ENCODE results near the gene MRPL37. TPM values are rescaled to one million over a fixed set of nuclear protein-coding genes. Genes with fewer than 3 reads are reported as not detected.
"Not testable (repeated sequence)": the region's sequence is repeated elsewhere in the genome, so short reads cannot be mapped to it uniquely, and the experiment has no call there.

MRPL37 gene
- total RNA-seq, 1 donor from 2014 or later, result 41.8 TPM

- no peak for TF ChIP-seq CTCF (IDR thresholded peaks at IDR 0.05)
- H3K9me3 ChIP-seq, result no peaks in the 10 kb centered on the region
- ATAC-seq, result no peak
- no peak for DNase-seq
- no peaks in the 10 kb centered on the region for H3K36me3 ChIP-seq
- no peak overlapping the region for H3K27ac ChIP-seq
- H3K4me1 ChIP-seq, result no peaks in the 10 kb centered on the region
- no peak overlapping the region for H3K4me3 ChIP-seq
- intact Hi-C loops (cut with DNase I), result no loop called here
- H3K27me3 ChIP-seq (ENCODE audit: low read depth), result no peaks in the 10 kb centered on the region
Observed at GRCh38 chr1:54161495-54162168, 38.3 kb upstream of the MRPL37 start.

GRCh38 chr1:54163051-54163450 is 36.9 kb upstream of the MRPL37 start:
- DNase-seq, result no peak
- no peak for TF ChIP-seq CTCF (IDR thresholded peaks at IDR 0.05)
- intact Hi-C loops (cut with DNase I), result no loop called here
- no peaks in the 10 kb centered on the region for H3K9me3 ChIP-seq
- H3K27ac ChIP-seq, result no peak overlapping the region
- no peak for ATAC-seq
- no peaks in the 10 kb centered on the region for H3K27me3 ChIP-seq (ENCODE audit: low read depth)
- H3K36me3 ChIP-seq, result no peaks in the 10 kb centered on the region
- no peaks in the 10 kb centered on the region for H3K4me1 ChIP-seq
- H3K4me3 ChIP-seq, result no peak overlapping the region

- no peak for ATAC-seq
- Histone ChIP-seq H3K4me3 (no peak overlapping the region), H3K27me3 (ENCODE audit: low read depth) (no peaks in the 10 kb centered on the region), H3K27ac (no peak overlapping the region), H3K36me3 (no peaks in the 10 kb centered on the region), H3K4me1 (no peaks in the 10 kb centered on the region), H3K9me3 (no peaks in the 10 kb centered on the region)
- no peak for TF ChIP-seq CTCF (IDR thresholded peaks at IDR 0.05)
- intact Hi-C loops (cut with DNase I), result no loop called here
- no peak for DNase-seq
Observed at GRCh38 chr1:54163573-54163972, 36.4 kb upstream of the MRPL37 start.

GRCh38 chr1:54165146-54165545 is 34.8 kb upstream of the MRPL37 start:
- Histone ChIP-seq H3K9me3 (no peaks in the 10 kb centered on the region), H3K36me3 (no peaks in the 10 kb centered on the region), H3K27me3 (ENCODE audit: low read depth) (no peaks in the 10 kb centered on the region), H3K27ac (no peak overlapping the region), H3K4me3 (no peak overlapping the region), H3K4me1 (no peaks in the 10 kb centered on the region)
- no peak for TF ChIP-seq CTCF (IDR thresholded peaks at IDR 0.05)
- intact Hi-C loops (cut with DNase I), result no loop called here
- ATAC-seq (no peak), DNase-seq (no peak)

GRCh38 chr1:54166357-54166756 is 33.6 kb upstream of the MRPL37 start:
- H3K4me3 ChIP-seq; DNase-seq; H3K27ac ChIP-seq; H3K4me1 ChIP-seq; ATAC-seq; H3K27me3 ChIP-seq (ENCODE audit: low read depth); intact Hi-C loops (cut with DNase I); H3K36me3 ChIP-seq; H3K9me3 ChIP-seq: not testable (repeated sequence)

- intact Hi-C loops (cut with DNase I), result no loop called here
Observed at GRCh38 chr1:54167422-54168139, 32.4 kb upstream of the MRPL37 start.

More at GRCh38 chr1:54167422-54168139, 32.4 kb upstream of the MRPL37 start:
- H3K27me3 ChIP-seq (ENCODE audit: low read depth), result no peaks in the 10 kb centered on the region
- no peak for ATAC-seq
- no peak for DNase-seq
- H3K36me3 ChIP-seq, result no peaks in the 10 kb centered on the region
- H3K4me3 ChIP-seq, result no peak overlapping the region
- TF ChIP-seq CTCF (IDR thresholded peaks at IDR 0.05), result no peak
- H3K27ac ChIP-seq, result no peak overlapping the region
- H3K9me3 ChIP-seq, result no peaks in the 10 kb centered on the region
- H3K4me1 ChIP-seq, result no peaks in the 10 kb centered on the region
